ENCODE results near the gene SRSF1.
"Not testable (repeated sequence)": the region's sequence is repeated elsewhere in the genome, so short reads cannot be mapped to it uniquely, and the experiment has no call there.

The SRSF1 gene

GRCh38 chr17:58006924-58007780 lies at the start of gene SRSF1:
Gene SRSF1 (minus strand): TSS chr17:58007246. CDS start chr17:58007137, 109 bp downstream.
- peak; percentile 97 for DNase-seq

GRCh38 chr17:58056476-58056875 lies 49.4 kb upstream of the SRSF1 start:
- DNase-seq, result no peak

- DNase-seq, result no peak
Measured at GRCh38 chr17:58054641-58055040, 47.6 kb upstream of the SRSF1 start.

GRCh38 chr17:58052945-58053715 lies 46.1 kb upstream of the SRSF1 start:
- DNase-seq, result no peak

GRCh38 chr17:58052407-58052806 lies 45.4 kb upstream of the SRSF1 start:
- no peak for DNase-seq

- no peak for DNase-seq
Measured at GRCh38 chr17:58051468-58051867, 44.4 kb upstream of the SRSF1 start.

GRCh38 chr17:58050966-58051365 lies 43.9 kb upstream of the SRSF1 start:
- DNase-seq, result no peak

GRCh38 chr17:58049533-58049932 lies 42.5 kb upstream of the SRSF1 start:
- no peak for DNase-seq

GRCh38 chr17:58047376-58048150 lies 40.5 kb upstream of the SRSF1 start:
- DNase-seq, result no peak

- DNase-seq, result no peak
Measured at GRCh38 chr17:58046239-58047094, 39.4 kb upstream of the SRSF1 start.

- DNase-seq, result not testable (repeated sequence)
Measured at GRCh38 chr17:58044256-58044655, 37.2 kb upstream of the SRSF1 start.

GRCh38 chr17:58043221-58044181 lies 36.5 kb upstream of the SRSF1 start:
- no peak for DNase-seq

GRCh38 chr17:58041161-58041560 lies 34.1 kb upstream of the SRSF1 start:
- DNase-seq, result no peak

- no peak for DNase-seq
Measured at GRCh38 chr17:58040386-58040785, 33.3 kb upstream of the SRSF1 start.

- no peak for DNase-seq
Measured at GRCh38 chr17:58039975-58040374, 32.9 kb upstream of the SRSF1 start.

- DNase-seq, result no peak
Measured at GRCh38 chr17:58032691-58033415, 25.8 kb upstream of the SRSF1 start.

- no peak for DNase-seq
Measured at GRCh38 chr17:58028578-58028977, 21.5 kb upstream of the SRSF1 start.

GRCh38 chr17:58020401-58020800 lies 13.4 kb upstream of the SRSF1 start:
- DNase-seq, result no peak

GRCh38 chr17:58019521-58019920 lies 12.5 kb upstream of the SRSF1 start:
- DNase-seq, result no peak

GRCh38 chr17:58019039-58019438 lies 12.0 kb upstream of the SRSF1 start:
- DNase-seq, result no peak

All from amniotic stem cell (primary cell).